Daoy (cell line): ENCODE results near the gene ATP7A. TPM values are rescaled to one million over a fixed set of nuclear protein-coding genes. Genes with fewer than 3 reads are reported as not detected.
A peak's percentile ranks its signal among the peaks of the same experiment; 100 is the strongest.
"Not testable (repeated sequence)": the region's sequence is repeated elsewhere in the genome, so short reads cannot be mapped to it uniquely, and the experiment has no call there.

ENCODE experiments used
- DNase-seq: peaks from one replicate; pipeline ENCODE4 v3.0.0-alpha.2; 2015; ENCODE audit warnings: low read depth
- total RNA-seq: library from RNA; depleted of rRNA; stranded (reverse); fragments of >200 nt; shearing (Covaris generic); gene quantifications from 2 replicates; pipeline ENCODE4 v1.2.3, GENCODE V29; 2014; rRNA removed

Gene ATP7A
- total RNA-seq, result 3.1 and 3.5 TPM in 2 replicates

DNA sequence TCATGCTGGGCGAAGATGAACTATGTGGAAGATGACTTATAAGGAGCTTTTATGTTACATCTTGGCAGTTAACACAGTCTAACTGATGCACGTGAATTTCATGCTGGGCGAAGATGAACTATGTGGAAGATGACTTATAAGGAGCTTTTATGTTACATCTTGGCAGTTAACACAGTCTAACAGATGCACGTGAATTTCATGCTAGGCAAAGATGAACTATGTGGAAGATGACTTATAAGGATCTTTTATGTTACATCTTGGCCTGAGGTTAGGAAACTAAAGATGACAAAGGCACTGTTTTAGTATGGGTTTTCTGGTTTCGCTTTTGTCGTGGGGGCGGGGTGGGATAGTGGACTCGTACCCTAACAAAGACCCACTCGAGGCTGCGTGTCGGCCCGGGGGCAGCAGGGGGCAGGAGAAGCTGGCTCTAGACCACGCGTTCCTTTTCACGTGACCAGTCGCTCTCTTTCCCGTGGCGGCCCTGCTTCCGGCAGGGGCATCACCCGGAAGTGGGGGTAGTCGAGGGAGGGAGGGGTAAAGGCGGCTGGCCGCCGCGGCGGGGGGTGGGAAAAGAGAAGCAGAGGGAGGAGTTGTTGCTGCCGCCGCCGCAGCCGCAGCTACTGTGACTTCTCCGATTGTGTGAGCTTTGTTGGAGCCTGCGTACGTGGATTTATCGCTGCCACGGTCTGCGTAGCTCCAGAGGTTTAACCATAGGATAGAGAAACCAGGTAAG is at the start of gene ATP7A:
TSS of gene ATP7A (plus strand) at position 586 of the 733 bp plus-strand sequence. CDS start 60,949 bp downstream, outside the sequence.
- DNase-seq, result peak; percentile 91

GRCh38 chrX:77875372-77875771 is 35.1 kb upstream of the ATP7A start:
- DNase-seq, result no peak

- DNase-seq, result not testable (repeated sequence)
Measured at GRCh38 chrX:77881418-77881817, 29.1 kb upstream of the ATP7A start.

GRCh38 chrX:77892887-77893286 is 17.6 kb upstream of the ATP7A start:
- no peak for DNase-seq

DNA sequence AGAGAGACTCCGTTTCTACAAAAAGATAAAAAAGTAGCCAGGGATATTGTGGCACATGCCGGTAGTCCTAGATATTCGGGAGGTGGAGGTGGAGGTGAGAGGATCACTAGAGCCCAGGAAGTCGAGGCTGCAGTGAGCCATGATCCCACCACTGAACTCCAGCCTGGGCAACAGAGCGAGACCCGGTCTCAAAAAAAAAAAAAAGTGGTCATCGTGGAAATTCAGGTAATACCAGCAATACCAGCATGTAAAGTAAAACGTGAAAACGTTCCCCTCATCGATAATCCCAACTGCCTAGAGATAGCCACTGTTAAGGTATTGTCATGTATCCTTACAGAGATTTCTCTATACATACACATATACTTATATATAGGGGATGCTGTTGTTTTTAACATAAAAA is 16.8 kb upstream of the ATP7A start:
- no peak for DNase-seq

- DNase-seq, result peak; percentile 95
Measured at GRCh38 chrX:77894921-77895886, 15.3 kb upstream of the ATP7A start, which contains the start of gene MAGT1. MAGT1 (minus strand) TSS chrX:77895435; CDS start chrX:77895410, 25 bp downstream.

DNA sequence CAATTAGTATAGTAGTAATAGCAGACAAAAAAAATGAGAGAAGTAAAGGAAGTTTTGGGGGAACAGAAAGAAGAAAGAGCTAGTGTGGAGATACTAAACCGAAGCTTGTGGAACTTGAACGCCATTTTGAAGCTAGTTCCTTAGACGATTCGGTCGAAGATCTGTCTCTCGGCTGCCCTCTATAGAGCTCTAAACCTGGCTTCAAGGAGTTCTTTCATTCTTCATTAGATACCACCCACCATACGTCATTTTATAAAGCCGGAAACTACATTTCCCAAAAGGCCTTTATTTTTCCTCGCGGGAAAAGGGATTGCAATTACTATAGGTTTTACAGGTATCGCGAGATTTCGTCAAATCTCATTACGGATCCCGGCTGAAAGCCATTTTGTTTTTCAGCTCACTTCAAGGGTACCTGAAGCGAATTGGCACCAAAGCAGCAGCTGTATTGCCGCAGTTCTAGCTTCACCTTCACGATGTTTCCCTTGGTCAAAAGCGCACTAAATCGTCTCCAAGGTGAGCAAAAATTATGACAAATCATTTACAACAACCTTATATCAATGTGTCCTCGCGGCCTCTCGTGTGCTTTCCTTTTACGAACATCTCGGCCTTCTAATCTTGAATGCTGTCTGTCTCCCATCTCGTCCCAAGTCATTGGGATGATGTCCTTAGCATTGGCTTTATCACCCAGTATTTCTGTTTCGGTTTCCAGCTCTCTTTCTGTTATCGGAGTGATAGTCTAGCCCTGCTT is 11.2 kb upstream of the ATP7A start, which contains the start of gene COX7B:
TSS of gene COX7B (plus strand) at position 388 of the 748 bp plus-strand sequence. CDS start at position 474, 86 bp downstream.
- peak; percentile 81 for DNase-seq

GRCh38 chrX:77900688-77901087 is 9.8 kb upstream of the ATP7A start:
- DNase-seq, result no peak

GRCh38 chrX:77901506-77901905 is 9.0 kb upstream of the ATP7A start:
- no peak for DNase-seq

GRCh38 chrX:77917294-77917933 is 6.9 kb downstream of the ATP7A start:
- DNase-seq, result no peak

DNA sequence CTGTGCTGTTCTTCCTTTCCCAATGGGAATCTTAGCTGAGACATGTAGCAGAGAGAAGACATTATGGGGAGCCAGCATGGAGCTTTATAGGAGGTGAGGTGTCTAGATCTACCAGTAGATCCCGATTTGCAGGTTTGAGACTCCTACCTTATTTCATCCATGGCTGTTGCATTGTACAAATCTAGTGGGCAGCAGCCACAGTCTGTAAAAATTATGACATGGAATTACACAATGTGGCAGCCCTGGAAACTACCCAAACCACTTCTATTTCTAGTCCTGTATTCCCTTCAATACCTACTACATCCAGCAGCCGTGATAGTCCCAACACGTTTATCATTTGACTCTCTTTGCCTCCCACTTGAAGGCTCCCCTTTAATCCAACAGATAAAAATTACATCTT is 8.1 kb downstream of the ATP7A start:
- DNase-seq, result no peak

DNA sequence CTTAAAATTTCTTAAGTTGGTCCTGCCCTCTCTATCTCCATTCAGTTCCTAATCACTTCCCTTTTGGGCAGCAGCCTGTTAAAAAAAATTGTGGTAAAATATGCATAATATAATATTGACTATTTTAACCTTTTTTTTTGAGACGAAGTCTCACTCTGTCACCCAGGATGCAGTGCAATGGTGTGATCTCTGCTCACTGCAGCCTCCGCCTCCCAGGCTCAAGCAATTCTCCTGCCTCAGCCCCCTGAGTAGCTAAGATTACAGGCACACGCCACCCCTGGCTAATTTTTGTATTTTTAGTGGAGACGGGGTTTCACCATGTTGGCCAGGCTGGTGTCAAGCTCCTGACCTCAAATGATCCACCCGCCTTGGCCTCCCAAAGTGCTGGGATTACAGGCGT is 8.9 kb downstream of the ATP7A start:
- DNase-seq, result not testable (repeated sequence)

DNA sequence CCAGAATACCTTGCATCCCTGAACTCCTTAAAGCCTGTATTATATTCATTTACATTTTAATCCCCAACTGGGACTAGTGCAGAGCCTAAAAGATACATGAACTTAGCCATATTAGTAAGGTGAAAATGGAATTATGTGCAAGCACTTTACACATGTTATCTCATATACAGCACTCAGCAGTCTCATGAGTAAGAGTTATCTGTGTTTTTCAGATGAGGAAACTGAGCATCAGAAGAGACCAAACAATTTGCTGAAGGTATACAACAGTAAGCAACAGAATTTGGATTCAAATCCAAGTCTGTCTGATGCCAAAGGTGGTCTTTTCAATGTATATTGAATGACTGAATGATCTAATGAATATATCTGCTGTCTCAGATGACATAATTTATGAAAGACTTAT is 12.3 kb downstream of the ATP7A start:
- no peak for DNase-seq

DNA sequence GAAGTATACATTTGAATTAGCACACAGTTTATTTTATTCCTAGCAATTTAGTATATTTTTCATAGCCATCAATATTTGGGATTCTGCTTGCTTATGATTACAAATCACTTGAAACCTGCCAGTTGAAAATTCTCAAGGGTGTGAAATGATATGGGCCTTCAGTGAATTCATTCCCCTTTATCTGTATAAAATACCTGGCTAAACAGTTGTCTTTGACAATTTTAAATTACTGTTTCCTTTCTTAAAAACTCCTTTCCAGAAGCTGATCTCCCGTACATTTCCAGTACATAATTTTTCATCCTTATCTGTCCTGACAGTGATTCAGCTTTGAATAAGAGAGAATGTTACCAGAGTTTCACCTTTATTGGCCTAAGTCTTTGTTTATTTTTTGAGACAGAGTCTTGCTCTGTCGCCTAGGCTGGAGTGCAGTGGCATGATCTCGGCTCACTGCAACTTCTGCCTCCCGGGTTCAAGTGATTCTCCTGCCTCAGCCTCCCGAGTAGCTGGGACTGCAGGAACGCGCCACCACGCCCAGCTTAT is 13.9 kb downstream of the ATP7A start:
- DNase-seq, result no peak

- no peak for DNase-seq
Measured at GRCh38 chrX:77925764-77926163, 15.3 kb downstream of the ATP7A start.

- no peak for DNase-seq
Measured at GRCh38 chrX:77930581-77930980, 20.1 kb downstream of the ATP7A start.

DNA sequence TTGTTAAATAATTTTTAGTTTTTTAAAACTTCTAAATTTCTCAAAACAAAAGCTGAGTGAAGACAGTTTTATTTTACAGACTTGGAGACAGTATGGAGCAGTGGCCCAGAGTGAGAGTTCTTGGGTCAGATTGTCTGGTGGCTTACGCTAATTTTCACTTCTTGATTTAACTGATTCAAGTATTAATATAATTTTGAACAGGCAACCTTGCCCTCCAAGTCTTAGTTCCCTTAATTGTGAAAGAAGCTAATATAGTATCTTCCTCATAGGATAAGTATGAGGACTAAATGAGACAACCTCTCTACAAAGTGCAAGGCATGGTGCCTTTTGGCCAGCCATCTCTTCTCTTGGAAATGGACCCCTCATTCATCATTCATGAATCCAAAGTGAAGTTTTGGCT is 25.4 kb downstream of the ATP7A start:
- DNase-seq, result no peak

GRCh38 chrX:77936299-77936698 is 25.8 kb downstream of the ATP7A start:
- DNase-seq, result no peak

DNA sequence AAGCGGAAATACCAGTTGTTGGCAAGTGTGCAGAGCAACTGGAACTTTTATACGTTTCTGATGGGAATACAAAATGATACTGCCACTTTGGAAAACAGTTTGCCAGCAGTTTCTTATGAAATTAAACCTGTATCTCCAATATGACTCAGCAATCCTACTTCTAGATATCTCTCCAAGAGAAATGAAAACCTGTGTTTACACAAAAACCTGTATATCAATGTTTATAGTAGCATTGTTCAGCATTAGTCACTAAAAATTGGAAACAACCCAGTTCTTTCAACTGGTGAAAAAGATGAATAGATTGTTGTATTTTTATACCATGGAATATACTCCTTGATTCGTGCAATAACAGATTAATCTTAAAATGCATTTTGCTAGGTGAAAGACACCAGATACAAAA is 26.8 kb downstream of the ATP7A start:
- no peak for DNase-seq

DNA sequence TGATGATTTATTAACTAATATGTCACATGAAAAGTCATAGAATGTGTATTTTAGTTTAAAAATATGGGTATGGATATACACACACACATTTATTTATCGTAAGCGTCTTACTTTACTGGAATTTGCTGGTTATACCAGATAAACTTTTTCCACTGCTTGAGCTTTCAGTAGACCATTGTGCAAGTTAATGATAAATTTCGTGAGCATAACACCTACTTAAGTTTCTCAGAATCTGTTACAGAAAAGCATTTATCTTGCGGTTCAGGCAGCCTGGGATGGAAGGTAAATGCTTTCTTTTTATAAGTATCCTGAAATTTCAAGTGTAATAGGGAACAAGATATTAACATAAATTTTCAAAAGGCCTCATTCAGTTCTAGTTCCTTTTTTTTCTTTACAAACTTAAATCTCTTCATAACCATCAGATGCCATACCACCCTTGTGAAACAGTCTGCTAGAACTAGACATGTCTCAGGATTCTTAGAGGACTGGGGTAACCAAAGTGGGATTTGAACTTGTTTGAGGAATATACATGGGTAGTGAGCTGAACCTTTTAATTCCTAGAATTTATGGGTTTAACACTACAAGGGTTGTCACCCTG is 27.7 kb downstream of the ATP7A start:
- DNase-seq, result no peak
